Measurements from ENCODE around the gene RXYLT1. TPM values are rescaled to one million over a fixed set of nuclear protein-coding genes. Genes with fewer than 3 reads are reported as not detected.
A peak's percentile ranks its signal among the peaks of the same experiment; 100 is the strongest.
"Not testable (repeated sequence)": the region's sequence is repeated elsewhere in the genome, so short reads cannot be mapped to it uniquely, and the experiment has no call there.

The RXYLT1 gene, protein sequence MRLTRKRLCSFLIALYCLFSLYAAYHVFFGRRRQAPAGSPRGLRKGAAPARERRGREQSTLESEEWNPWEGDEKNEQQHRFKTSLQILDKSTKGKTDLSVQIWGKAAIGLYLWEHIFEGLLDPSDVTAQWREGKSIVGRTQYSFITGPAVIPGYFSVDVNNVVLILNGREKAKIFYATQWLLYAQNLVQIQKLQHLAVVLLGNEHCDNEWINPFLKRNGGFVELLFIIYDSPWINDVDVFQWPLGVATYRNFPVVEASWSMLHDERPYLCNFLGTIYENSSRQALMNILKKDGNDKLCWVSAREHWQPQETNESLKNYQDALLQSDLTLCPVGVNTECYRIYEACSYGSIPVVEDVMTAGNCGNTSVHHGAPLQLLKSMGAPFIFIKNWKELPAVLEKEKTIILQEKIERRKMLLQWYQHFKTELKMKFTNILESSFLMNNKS
- 24.8 and 52.7 TPM in 2 replicates for total RNA-seq (2014; rRNA removed; shearing (Covaris generic))

DNA sequence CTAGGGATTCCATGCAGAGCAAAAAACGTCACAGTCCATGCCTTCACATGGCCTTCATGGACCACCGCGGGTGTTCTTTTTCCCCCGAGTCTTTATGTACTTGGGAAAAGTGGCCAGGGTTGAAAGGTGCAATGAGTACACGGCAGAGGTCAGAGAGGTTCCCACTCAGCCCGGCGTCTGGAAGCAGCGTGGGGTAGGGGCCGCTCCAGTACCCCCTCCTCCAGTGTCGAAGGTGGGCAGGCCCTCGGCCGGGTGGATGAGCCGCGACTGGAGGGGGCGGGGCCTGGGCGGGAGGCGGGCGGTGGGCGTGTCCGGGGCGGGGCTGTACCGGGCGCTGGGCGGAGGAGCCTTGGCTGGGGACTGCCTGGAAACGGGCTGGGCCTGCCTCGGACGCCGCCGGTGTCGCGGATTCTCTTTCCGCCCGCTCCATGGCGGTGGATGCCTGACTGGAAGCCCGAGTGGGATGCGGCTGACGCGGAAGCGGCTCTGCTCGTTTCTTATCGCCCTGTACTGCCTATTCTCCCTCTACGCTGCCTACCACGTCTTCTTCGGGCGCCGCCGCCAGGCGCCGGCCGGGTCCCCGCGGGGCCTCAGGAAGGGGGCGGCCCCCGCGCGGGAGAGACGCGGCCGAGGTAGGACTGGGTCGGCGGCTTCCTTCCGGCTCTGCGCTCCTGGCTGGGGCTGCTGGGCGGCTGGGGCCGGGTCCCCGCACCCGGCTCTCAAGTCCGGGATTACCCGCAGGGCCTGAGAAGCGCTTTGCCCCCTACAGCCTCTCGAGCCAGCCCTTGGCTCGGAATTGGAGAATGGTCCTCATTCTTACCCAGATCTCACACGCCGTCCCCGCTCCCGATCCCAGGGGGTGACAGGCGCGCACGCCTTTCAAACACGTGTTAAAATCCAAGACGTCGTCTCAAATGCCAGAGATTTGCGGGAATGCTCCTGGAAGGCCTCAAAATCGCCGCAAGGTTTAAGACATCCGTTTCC is at the start of gene RXYLT1:
TSS of gene RXYLT1 (plus strand) at position 412 of the 984 bp plus-strand sequence. CDS start at position 464, 52 bp downstream.
- Histone ChIP-seq H3K9me3 (replicated peaks) (no peaks in the 10 kb centered on the region), H3K4me3 (peak within 1 kb of the TSS; percentile 85), H3K27ac (peak within 1 kb of the TSS; percentile 89), H3K36me3 (peaks cover 35% of the 10 kb centered on the region), H3K27me3 (replicated peaks) (no peaks in the 10 kb centered on the region; the same call in 1 of the 2 replicates), H3K4me1 (replicated peaks) (0 out of 2 replicates have a peak, but pooled peaks cover 4% of the 10 kb centered on the region)
- DNase-seq (ENCODE audit: low read depth in 1 of 2, low spot score in 2 of 2) = peak; percentile 86 to 92

DNA sequence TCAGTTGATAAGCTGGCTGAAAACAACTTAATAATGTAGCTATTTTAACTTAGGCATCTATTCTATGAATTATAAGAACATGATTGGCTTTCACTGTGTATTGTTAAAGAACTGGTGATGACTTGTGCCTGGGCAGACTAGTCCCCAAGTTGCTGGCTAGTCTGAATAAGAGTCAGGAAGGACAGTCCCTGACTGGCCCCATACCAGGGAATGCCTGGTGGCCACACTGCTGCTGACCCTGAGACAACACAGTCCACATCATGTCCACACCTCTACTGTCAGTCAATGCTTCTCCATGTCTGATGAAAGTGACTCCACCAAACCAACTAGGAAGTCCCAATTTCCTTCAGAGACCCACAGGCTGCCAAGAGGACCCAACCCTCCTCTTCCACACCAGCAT is 46.9 kb upstream of the RXYLT1 start:
- H3K36me3 ChIP-seq; H3K4me3 ChIP-seq; H3K27me3 ChIP-seq (replicated peaks); DNase-seq (ENCODE audit: low read depth in 1 of 2, low spot score in 2 of 2); H3K27ac ChIP-seq; H3K9me3 ChIP-seq (replicated peaks); H3K4me1 ChIP-seq (replicated peaks): not testable (repeated sequence)

DNA sequence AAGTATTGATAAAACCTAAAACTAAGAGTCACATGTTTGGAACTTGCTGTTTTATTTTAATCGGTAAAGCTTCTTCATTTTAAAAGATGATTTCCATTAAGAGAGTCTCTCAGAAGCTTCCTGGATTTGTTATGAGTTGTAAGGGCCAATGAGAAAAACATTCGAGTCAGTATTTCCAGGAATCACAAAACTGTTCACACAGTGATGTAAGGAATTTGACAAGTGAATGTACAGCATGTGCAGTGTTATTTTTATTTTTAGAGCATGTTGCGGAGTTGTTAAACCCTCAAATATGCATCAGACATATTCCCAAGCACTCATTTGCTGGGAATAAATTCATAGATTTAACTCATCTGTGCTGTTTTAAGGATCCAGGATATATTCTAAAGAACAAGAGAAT is 46.1 kb upstream of the RXYLT1 start:
- DNase-seq (ENCODE audit: low read depth in 1 of 2, low spot score in 2 of 2); H3K27me3 ChIP-seq (replicated peaks); H3K27ac ChIP-seq; H3K4me3 ChIP-seq; H3K4me1 ChIP-seq (replicated peaks); H3K36me3 ChIP-seq; H3K9me3 ChIP-seq (replicated peaks): not testable (repeated sequence)

DNA sequence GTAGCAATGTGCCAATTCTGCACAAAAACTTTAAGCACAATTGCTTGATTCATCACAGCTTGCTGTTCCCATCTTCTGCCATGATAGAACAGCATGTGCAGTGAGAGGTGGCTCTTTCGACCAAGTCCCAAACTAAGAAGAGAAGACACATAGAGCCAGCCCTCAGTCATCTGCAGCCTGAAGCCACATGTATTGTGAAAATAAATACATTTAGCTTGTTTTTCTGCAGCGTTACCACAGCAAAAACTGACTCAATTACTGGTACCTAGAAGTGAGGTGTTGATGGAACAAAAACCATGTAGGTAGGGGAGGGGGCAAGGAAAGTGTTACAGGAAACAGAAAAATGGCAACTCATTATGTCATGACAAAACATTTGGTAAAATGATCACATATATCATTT is 39.2 kb upstream of the RXYLT1 start:
- not testable (repeated sequence) for H3K27ac ChIP-seq; H3K9me3 ChIP-seq (replicated peaks); H3K4me1 ChIP-seq (replicated peaks); H3K27me3 ChIP-seq (replicated peaks); H3K36me3 ChIP-seq; H3K4me3 ChIP-seq; DNase-seq (ENCODE audit: low read depth in 1 of 2, low spot score in 2 of 2)

DNA sequence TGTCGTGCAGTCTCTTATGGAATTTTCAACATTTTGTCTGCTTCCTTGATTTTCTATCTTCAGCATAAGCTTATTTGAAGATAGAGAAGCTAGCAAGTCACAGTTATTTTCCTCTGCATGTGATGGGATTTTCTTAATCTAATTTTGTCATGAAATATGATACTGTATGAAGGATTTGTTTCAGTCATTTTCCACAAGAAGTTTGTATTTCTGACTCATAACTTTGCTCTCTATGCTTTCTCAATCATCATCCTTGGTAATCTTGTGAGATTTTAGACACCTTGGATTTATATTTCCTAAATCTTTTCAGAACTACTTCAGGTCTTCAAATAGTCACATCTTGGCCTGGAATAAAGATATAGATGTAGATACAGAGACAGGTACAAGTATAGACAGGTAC is 38.3 kb upstream of the RXYLT1 start:
- not testable (repeated sequence) for H3K36me3 ChIP-seq; H3K27ac ChIP-seq; H3K4me1 ChIP-seq (replicated peaks); H3K4me3 ChIP-seq; H3K9me3 ChIP-seq (replicated peaks); H3K27me3 ChIP-seq (replicated peaks); DNase-seq (ENCODE audit: low read depth in 1 of 2, low spot score in 2 of 2)

DNA sequence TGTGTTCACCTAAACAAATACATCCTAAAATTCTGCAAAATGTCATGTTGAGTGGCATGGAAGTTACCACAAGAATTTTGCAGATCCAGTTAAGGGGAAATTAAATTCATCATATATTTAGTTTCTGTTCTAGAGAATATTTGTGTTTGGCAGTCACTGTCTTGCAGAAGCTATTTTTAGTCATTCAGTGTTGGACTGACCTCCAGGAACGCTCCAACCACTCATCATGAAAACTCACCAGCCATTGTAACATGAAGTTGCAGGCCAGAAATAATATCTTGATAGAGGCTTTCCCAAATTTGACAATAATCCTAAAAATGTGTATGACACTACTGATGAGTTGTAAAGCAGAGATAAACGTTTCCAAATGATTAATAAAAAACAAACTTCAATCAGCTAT is 35.6 kb upstream of the RXYLT1 start:
- not testable (repeated sequence) for DNase-seq (ENCODE audit: low read depth in 1 of 2, low spot score in 2 of 2); H3K27ac ChIP-seq

DNA sequence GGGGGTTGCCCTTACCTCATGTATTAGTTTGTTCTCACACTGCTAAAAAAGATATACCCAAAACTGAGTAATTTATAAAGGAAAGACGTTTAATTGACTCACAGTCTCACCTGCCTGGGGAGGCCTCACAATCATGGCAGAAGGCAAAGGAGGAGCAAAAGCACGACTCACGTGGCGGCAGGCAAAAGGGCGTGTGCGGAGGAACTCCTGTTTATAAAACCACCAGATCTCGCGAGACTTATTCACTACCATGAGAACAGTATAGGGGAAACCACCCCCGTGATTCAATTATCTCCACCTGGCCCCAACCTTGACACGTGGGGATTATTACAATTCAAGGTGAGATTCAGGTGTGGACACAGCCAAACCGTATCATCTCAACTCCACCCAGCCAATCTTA is 33.2 kb upstream of the RXYLT1 start:
- not testable (repeated sequence) for H3K27ac ChIP-seq; H3K27me3 ChIP-seq (replicated peaks); H3K4me1 ChIP-seq (replicated peaks); H3K36me3 ChIP-seq; H3K9me3 ChIP-seq (replicated peaks); DNase-seq (ENCODE audit: low read depth in 1 of 2, low spot score in 2 of 2); H3K4me3 ChIP-seq

More for the DNA sequence above, 35.6 kb upstream of the RXYLT1 start:
- H3K4me3 ChIP-seq; H3K36me3 ChIP-seq; H3K4me1 ChIP-seq (replicated peaks); H3K9me3 ChIP-seq (replicated peaks); H3K27me3 ChIP-seq (replicated peaks): not testable (repeated sequence)

DNA sequence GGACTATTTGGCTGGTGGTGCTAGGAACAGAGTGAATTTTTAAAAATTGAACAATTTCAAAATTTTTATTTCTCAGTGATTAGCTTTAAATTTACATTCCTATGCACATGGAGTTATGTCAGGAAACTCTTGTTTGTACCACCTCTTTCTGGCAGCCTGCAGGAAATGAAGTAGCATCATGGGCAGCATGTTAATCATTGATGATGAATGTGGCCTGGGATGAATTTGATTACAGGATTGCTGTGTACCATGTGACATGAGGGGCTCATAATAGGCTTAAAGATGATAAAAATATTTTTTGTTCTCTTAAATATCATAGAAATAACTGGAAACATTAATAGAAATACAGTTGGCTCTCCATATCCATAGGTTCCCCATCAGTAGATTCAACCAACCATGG is 32.6 kb upstream of the RXYLT1 start:
- H3K27ac ChIP-seq; H3K9me3 ChIP-seq (replicated peaks); H3K4me1 ChIP-seq (replicated peaks); H3K27me3 ChIP-seq (replicated peaks); H3K36me3 ChIP-seq; H3K4me3 ChIP-seq; DNase-seq (ENCODE audit: low read depth in 1 of 2, low spot score in 2 of 2): not testable (repeated sequence)

DNA sequence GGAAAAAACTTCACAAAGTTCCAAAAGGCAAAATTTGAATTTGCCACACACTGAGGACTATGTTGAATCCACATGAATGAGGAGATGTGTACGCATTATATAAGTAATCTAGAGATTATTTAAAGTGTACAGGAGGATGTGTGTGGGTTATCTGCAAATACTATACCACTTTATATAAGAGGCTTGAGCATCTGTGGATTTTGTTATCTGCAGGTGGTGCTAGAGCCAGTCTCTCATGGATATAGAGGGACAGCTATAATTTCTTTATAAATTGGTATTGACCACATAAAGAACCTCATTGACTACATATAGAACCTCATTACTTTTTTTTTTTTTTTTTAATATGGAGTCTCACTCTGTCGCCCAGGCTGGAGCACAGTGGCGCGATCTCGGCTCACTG is 32.2 kb upstream of the RXYLT1 start:
- no peaks in the 10 kb centered on the region for H3K27me3 ChIP-seq (replicated peaks)
- H3K4me1 ChIP-seq (replicated peaks) = no peaks in the 10 kb centered on the region
- no peaks in the 10 kb centered on the region for H3K9me3 ChIP-seq (replicated peaks)
- no peak overlapping the region for H3K27ac ChIP-seq
- no peaks in the 10 kb centered on the region for H3K36me3 ChIP-seq
- no peak overlapping the region for H3K4me3 ChIP-seq
- DNase-seq (ENCODE audit: low read depth in 1 of 2, low spot score in 2 of 2) = no peak

DNA sequence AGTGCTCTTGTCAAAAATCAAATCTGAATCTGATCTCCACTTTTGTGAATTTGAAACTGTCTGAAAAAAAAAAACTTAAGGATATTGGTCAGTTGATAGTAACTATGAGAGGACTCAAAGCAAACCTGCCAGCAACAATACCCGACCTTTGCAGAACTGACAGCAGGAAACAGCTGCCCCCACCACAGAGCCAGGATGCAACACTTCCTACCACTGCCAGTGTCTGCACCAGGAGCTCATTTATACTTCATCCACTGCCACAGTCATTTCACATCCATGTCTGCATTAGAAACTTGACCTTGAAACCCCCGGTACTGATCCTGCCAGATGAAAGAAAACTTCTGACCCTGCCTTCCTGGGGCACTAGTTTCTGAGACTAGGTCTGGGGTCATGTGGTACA is 27.4 kb upstream of the RXYLT1 start:
- no peak for DNase-seq (ENCODE audit: low read depth in 1 of 2, low spot score in 2 of 2)
- H3K9me3 ChIP-seq (replicated peaks) = no peaks in the 10 kb centered on the region; the same call in 1 of the 2 replicates
- no peaks in the 10 kb centered on the region for H3K36me3 ChIP-seq
- no peaks in the 10 kb centered on the region for H3K4me1 ChIP-seq (replicated peaks)
- peaks cover 8% of the 10 kb centered on the region for H3K27me3 ChIP-seq (replicated peaks)
- H3K27ac ChIP-seq = no peak overlapping the region
- no peak overlapping the region for H3K4me3 ChIP-seq

DNA sequence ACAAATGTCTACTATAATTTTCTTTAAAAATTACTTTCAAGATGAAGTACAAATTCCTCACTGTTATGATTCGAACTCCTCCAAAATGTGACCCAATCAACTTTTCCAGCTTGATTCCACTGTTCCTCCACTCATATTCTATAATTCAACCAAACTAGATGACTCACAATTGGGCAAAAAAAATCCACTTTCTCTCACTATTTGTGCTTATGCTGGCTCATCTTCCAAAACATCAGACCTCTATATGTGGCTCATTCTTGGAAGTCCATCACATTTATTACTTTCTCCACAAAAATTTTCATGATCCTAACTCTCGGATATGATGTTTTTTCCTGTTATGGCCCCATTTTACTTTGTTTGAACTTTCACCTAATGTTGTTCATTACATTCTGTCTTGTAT is 26.9 kb upstream of the RXYLT1 start:
- DNase-seq (ENCODE audit: low read depth in 1 of 2, low spot score in 2 of 2) = no peak

DNA sequence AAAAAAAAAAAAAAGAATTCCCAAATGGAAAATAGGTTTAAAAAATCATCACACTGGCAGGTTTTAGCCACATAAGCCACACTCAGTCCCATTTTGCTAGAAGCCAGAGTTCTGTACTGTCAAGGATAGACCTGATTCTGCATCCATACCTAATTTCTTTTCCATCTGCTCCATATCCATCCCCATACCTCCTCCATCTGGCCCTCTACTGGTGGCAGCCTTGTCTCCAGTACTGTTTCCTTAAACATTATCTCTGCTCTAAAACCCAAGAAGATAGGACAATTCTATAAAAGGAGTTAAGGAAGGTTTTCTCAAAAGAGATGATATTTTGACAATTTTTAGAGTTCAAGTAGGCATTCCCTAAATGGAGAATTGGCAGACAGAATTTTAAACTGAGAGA is 26.0 kb upstream of the RXYLT1 start:
- Histone ChIP-seq H3K9me3 (replicated peaks) (no peaks in the 10 kb centered on the region; the same call in 1 of the 2 replicates), H3K36me3 (no peaks in the 10 kb centered on the region), H3K27me3 (replicated peaks) (peaks cover 10% of the 10 kb centered on the region), H3K27ac (no peak overlapping the region), H3K4me1 (replicated peaks) (no peaks in the 10 kb centered on the region), H3K4me3 (no peak overlapping the region)
- DNase-seq (ENCODE audit: low read depth in 1 of 2, low spot score in 2 of 2) = no peak

More for the DNA sequence above, 26.9 kb upstream of the RXYLT1 start:
- Histone ChIP-seq H3K9me3 (replicated peaks) (no peaks in the 10 kb centered on the region; the same call in 1 of the 2 replicates), H3K27ac (no peak overlapping the region), H3K4me1 (replicated peaks) (no peaks in the 10 kb centered on the region), H3K27me3 (replicated peaks) (peaks cover 10% of the 10 kb centered on the region), H3K4me3 (no peak overlapping the region), H3K36me3 (no peaks in the 10 kb centered on the region)

DNA sequence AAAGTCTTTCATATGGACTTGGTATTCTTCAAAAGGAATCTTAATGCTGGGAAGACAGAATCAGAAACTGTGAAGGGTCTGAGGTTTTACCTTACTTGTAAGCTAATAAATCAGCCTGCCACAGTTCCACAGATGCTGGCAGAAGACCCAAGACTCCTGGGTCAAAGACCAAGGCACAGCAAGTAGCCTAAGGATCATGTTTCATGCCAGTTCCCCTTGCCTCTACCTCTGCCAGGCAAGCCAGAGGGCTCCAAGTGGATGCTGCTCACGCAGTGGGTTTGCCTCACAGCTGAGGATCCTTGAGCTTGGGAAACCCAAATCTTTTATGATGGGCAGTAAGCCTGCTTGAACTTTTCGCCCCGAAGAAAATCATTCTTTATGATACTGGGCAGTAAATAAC is 15.2 kb upstream of the RXYLT1 start:
- no peaks in the 10 kb centered on the region for H3K36me3 ChIP-seq
- H3K4me3 ChIP-seq = no peak overlapping the region
- 0 out of 2 replicates have a peak, but pooled peaks cover 2% of the 10 kb centered on the region for H3K9me3 ChIP-seq (replicated peaks)
- H3K27ac ChIP-seq = no peak overlapping the region
- H3K4me1 ChIP-seq (replicated peaks) = no peaks in the 10 kb centered on the region
- DNase-seq (ENCODE audit: low read depth in 1 of 2, low spot score in 2 of 2) = no peak
- H3K27me3 ChIP-seq (replicated peaks) = peaks cover 6% of the 10 kb centered on the region; the same call in 1 of the 2 replicates

DNA sequence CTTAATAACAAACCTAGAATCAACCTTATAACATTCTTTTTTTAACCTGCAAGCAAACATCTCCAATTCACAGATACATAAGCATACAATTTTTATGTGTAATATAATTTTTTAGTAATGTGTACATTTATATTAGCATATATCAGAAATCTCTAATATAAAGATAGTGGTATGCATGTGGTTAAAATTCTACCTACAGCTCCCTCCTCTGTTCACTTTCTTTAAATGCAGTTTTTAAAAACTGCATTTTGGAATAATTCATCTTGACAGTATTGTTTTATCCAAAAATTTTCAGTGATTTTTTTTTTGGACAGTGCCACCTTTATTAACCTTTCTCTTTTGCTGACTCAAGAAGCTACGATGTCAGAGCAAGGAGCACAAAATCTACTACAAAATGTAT is 13.2 kb upstream of the RXYLT1 start:
- H3K27me3 ChIP-seq (replicated peaks) = peaks cover 3% of the 10 kb centered on the region; the same call in 1 of the 2 replicates
- no peak overlapping the region for H3K27ac ChIP-seq
- H3K4me3 ChIP-seq = no peak overlapping the region
- H3K36me3 ChIP-seq = no peaks in the 10 kb centered on the region
- H3K9me3 ChIP-seq (replicated peaks) = 0 out of 2 replicates have a peak, but pooled peaks cover 2% of the 10 kb centered on the region
- DNase-seq (ENCODE audit: low read depth in 1 of 2, low spot score in 2 of 2) = no peak
- no peaks in the 10 kb centered on the region for H3K4me1 ChIP-seq (replicated peaks)
